ENCODE data around the gene CLMN.

GRCh38 chr14:95346266-95346665 is 26.6 kb upstream of the CLMN start:
- no peak for TF ChIP-seq RFX5 (IDR thresholded peaks at IDR 0.05; ENCODE audit: borderline replicate concordance, low read depth, low read length)
- no peak for TF ChIP-seq CTCF (IDR thresholded peaks at IDR 0.05; ENCODE audit: control extremely low read depth in 1 of 3, insufficient read depth in 1 of 3, low read depth in 1 of 3, low read length in 3 of 3)
- TF ChIP-seq EZH2 (IDR thresholded peaks at IDR 0.05; ENCODE audit: low read depth, low read length, severe bottlenecking) = no peak
- TF ChIP-seq ATF2 (IDR thresholded peaks at IDR 0.05; ENCODE audit: low read length) = no peak
- TF ChIP-seq MAX (IDR thresholded peaks at IDR 0.05) = no peak
- no peak for TF ChIP-seq YY1 (IDR thresholded peaks at IDR 0.05; ENCODE audit: low read depth, low read length)
- no peak for TF ChIP-seq RXRA (IDR thresholded peaks at IDR 0.05; ENCODE audit: insufficient read depth, low read depth, low read length)

Measured in H1 (cell line).